Activated naive CD4-positive, alpha-beta T cell (primary cell): ENCODE results near the gene LCNL1.

Experiments used
- DNase-seq, 4 experiments: peaks; one replicate each; lab custom pipeline; 2025; lab: John Stamatoyannopoulos, UW

Gene LCNL1

DNA sequence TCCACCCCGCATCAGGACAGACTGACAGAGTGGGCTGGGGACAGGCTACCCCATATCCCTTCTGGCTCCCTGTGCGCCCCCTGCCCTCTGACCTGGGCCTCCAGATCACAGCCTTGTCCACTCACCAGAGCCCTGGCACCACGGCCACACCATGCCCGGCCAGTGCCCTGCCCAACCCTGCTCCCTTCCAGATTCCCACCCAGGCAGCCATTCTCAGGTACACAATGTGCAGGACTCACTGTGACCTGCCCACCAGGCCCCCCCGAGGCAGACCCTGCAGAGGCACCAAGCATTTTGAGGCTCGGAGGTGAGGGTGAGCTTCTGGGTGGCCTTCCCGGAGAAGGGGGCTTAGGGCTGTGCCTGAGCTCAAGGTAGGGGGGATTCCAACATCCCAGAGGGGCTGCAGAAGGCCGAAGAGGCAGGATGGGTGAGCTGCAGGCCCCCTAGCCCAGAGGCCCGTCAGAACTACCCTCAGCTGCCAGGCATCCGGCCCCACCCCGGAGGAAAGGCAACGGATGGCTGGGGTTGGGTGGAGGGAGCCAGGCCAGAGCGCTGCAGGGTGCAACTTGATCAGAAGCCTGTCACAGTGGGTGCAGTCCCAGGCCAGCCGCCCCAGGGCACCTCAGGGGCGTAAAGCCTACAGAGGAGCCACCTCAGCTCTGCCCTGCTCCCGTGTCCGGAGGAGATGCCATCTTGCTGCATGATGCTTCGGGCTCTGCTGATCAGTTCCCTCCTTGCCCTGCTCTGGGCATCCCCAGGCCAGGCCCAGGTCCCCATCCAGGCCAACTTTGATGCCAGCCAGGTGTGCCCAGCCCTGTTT, at the start of gene LCNL1:
TSS of gene LCNL1 (plus strand) at position 762 of the 820 bp plus-strand sequence. CDS start 594 bp downstream, outside the sequence.
- no peak for DNase-seq

DNA sequence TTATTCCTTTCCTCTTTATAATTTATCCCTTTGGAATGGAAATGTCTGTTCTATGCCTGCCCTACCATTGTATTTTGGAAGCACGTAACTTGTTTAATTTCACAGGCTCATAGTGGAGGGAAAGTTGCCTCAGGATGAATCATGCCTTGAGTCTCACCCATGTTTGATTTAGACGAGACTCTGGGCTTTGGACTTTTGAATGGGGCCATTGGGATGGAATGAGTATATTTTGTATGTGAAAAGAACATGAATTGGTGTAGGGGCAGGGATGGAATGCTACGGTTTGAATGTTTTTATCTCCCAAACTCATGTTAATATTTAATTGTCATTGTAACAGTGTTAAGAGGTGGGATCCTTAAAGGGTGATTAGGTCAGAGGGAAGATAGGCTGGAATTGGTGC, 48.5 kb upstream of the LCNL1 start:
- no peak for DNase-seq

GRCh38 chr9:136935651-136936050, 47.1 kb upstream of the LCNL1 start:
- no peak for DNase-seq

GRCh38 chr9:136936645-136937170, 46.1 kb upstream of the LCNL1 start:
- DNase-seq: no peak

- no peak for DNase-seq
These were observed 45.4 kb upstream of the LCNL1 start for GRCh38 chr9:136937186-136938001.

GRCh38 chr9:136939431-136939995, 43.3 kb upstream of the LCNL1 start:
- DNase-seq: no peak

DNA sequence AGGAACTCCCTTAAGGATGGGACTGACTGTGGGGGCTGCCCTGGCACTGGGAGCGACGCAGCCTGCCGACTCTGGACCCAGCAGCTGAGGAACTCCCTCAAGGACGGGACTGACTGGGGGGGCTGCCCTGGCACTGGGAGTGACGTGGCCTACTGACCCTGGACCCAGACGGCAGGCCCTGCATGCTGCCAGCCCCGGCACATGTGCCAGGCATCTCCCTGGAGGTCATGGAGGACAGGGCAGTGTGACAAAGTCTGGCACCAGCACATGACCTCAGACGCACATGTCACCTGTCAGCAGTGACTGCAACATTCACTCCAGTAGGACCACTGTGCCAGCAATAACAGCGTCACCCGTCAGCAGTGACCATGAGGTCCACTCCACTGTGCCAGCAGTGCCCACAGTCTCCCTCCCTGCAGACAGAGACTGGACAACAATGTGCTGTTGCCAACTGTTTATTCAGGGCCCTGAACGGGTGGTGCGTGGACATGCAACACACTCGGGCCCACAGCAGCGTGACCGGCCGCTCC, 42.7 kb upstream of the LCNL1 start:
- DNase-seq: no peak

- DNase-seq: no peak
These were observed 42.1 kb upstream of the LCNL1 start for GRCh38 chr9:136940526-136941230.

GRCh38 chr9:136941231-136942111, 41.3 kb upstream of the LCNL1 start:
- no peak for DNase-seq

DNA sequence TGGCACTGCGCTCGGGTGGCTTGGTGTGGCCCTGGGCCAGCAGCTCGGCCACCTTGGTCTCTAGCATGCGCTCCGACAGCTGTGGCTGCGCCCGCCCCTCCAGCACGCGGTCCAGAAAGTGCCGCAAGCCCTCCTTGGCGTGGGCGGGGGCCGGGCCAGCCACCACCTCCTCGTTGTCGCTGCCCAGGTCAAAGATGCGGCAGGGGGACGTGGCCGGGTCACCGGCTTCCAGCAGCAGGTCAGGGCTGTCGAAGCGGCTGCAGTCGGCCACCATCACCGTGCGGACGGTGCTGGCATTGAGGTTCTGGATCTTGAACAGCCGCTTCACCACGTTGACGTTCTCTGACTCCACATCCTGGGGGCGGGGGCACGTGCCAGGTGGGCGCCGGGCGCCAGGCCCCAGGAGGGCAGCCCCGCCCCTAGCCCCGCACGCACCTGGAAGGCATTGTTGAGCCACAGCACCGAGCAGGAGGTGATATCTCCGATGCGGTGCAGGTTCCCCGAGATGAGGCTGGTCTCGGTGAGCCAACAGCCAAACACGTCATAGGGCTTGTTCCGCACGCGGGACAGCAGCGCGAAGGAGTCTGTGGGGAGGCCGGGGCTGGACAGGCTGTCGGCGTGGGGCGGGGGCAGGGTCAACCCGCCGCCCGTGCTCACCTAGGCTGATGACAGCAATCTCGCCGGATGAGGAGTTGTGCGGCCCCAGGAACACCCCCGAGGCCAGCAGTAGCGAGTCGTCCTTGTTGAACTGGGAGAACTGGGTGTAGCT, 40.5 kb upstream of the LCNL1 start:
- DNase-seq: no peak

DNA sequence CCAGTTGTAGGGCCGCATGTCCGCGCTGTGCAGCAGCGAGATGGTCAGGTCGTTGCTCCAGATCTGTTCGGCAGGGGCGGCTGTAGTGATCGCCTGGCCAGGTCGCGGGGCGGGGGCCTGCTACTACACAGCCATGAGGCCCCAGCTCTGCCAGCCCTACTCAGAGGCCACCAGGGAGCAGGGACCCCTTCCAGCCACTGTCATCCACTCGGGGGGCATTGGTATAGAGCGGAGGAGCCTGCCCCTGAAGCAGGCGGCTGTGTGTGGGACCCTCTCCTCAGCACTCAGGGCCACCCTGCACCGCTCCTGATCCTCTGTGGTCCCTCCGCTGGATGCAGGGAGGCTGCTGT, 39.9 kb upstream of the LCNL1 start:
- no peak for DNase-seq

GRCh38 chr9:136943291-136944211, 39.2 kb upstream of the LCNL1 start:
- DNase-seq: no peak

- DNase-seq: no peak
These were observed 38.6 kb upstream of the LCNL1 start for GRCh38 chr9:136944212-136944518.

DNA sequence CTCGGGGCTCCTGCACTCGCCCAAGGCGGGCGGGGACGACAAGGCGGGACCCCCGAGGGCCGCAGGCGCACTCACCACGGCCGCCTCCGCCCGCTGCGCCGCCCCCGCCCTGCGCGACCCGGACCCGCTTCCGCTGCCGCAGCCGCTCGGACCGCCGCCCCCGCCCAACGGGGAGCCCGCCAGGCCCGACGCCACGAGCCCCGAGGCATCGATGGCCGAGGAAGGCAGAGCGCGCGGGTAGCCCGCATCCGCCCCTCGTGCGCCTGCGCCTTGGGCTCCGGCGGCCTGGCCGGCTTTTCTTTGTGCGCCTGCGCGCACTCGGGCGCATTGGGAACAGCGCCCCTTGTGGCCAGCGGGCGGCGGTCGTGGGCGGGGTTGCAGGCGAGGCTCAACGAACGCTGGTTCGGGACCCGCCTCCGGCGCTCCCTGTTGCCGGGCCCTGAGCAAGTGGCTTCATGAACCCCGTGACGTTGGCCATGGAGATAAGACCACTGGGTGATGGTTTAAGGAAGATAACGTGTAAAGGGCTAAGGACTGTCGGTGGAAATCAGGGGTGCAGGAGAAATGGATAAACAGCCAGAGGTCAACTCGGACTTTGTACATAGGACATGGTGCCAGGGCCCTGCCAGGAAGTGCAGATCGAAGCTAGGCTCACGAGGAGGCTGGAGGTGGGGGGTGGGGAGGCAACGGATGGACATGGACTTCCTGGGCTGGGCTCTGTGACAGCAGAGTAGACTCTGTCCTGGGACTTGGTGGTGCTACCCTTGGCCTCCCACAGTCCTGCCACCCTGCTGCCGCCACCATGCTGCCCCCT, 38.1 kb upstream of the LCNL1 start, which contains the start of the genes C8G and FBXW5:
TSS of gene C8G (plus strand) at position 725 of the 814 bp plus-strand sequence. CDS start at position 803, 78 bp downstream.
TSS of gene FBXW5 (minus strand) at position 220 of the 814 bp plus-strand sequence. CDS start 655 bp downstream, outside the sequence.
- peak; percentile 90 to 94 (median 92) for DNase-seq

- DNase-seq: no peak
These were observed 37.2 kb upstream of the LCNL1 start for GRCh38 chr9:136945333-136946227.

DNA sequence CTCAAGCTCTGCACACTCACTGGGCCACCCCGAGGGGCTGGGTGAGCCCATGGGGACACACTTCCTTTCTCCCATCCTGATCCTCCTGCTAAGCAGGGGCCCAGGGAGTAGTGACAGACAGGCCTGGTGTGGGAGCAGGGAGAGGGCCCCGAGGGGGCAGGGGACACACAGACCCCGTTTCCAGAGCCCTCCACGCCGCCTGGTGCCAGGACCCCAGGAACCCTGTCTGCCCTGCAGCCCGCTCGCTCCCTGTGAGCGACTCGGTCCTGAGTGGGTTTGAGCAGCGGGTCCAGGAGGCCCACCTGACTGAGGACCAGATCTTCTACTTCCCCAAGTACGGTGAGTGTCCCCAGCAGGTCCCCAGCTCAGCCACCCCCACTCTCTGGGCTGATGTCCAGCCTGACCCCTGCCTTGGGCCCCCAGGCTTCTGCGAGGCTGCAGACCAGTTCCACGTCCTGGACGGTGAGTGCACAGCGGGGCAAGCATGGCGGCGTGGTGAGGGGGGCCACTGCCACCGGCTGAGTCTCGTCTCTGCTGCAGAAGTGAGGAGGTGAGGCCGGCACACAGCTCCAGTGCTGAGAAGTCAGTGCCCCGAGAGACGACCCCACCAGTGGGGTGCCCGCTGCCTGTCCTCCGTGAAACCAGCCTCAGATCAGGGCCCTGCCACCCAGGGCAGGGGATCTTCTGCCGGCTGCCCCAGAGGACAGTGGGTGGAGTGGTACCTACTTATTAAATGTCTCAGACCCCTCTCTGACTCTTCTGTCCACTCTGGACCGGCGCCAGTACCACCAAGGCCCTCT, 36.4 kb upstream of the LCNL1 start:
- no peak for DNase-seq
